A549 (cell line): Measurements from ENCODE around the gene PARP8.

Experiments used
- CBX2 ChIP-seq: fragments of 200-600 bp; sonication (generic); IDR thresholded peaks from 2 replicates; pipeline ENCODE4 v1.6.1; 2016; ENCODE audit warnings: low read depth, mild to moderate bottlenecking, borderline replicate concordance
- CEBPB ChIP-seq, 2 experiments: fragments of >200 bp in 1 of 2; sonication (Bioruptor Twin) in 1 of 2; formaldehyde crosslinking in 1 of 2; IDR thresholded peaks; 2 replicates each; pipeline ENCODE4 v1.6.1; 2012 to 2016
- HDAC2 ChIP-seq: fragments of 200-600 bp; sonication (generic); IDR thresholded peaks from 2 replicates; pipeline ENCODE4 v1.6.1; 2016
- POLR2A ChIP-seq: IDR thresholded peaks from 2 replicates; pipeline ENCODE4 v1.6.1; 2012; ENCODE audit warnings: mild to moderate bottlenecking, low read length
- TP53 ChIP-seq: fragments of 250-450 bp; sonication (Bioruptor Pico); IDR thresholded peaks from 2 replicates; pipeline ENCODE4 v1.5.0; 2021; ENCODE audit warnings: mild to moderate bottlenecking, moderate library complexity
- TF ChIP-seq, protein P1 (sequence below): fragments of >200 bp; sonication (Bioruptor Twin); formaldehyde crosslinking; IDR thresholded peaks from 3 replicates; pipeline ENCODE4 v1.5.1; 2016
- TF ChIP-seq, protein P2 (sequence below): IDR thresholded peaks from 2 replicates; pipeline ENCODE4 v1.6.1; 2012
- TF ChIP-seq, protein P3 (sequence below): fragments of >200 bp; sonication (Bioruptor Twin); formaldehyde crosslinking; IDR thresholded peaks from 3 replicates; pipeline ENCODE4 v1.6.1; 2016

DNA sequence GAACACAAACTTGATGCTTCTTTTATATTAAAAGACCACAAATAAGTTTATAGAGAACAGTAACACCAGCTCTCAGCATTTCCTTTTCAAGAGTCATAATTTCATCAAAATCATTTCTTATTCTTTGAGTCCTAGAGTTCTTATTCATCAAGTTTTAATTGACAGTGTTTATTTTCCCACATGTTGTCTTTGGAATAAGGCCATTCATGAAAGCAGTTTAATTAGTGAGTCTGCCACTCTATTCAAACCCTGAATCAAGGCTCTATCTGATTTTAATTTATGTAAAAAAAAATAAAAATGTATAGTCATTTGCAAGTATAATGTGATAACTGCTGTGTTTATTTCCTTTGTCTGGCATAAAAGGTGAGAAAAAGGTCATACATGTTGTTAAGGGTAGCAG is 176.7 kb downstream of the PARP8 start:
- TF ChIP-seq TP53 (CRISPR knock-in tag) (no peak), CBX2 (no peak), POLR2A (no peak), CEBPB (IDR thresholded peaks at IDR 0.05) (no peak), HDAC2 (no peak)
- TF ChIP-seq, protein P1, sequence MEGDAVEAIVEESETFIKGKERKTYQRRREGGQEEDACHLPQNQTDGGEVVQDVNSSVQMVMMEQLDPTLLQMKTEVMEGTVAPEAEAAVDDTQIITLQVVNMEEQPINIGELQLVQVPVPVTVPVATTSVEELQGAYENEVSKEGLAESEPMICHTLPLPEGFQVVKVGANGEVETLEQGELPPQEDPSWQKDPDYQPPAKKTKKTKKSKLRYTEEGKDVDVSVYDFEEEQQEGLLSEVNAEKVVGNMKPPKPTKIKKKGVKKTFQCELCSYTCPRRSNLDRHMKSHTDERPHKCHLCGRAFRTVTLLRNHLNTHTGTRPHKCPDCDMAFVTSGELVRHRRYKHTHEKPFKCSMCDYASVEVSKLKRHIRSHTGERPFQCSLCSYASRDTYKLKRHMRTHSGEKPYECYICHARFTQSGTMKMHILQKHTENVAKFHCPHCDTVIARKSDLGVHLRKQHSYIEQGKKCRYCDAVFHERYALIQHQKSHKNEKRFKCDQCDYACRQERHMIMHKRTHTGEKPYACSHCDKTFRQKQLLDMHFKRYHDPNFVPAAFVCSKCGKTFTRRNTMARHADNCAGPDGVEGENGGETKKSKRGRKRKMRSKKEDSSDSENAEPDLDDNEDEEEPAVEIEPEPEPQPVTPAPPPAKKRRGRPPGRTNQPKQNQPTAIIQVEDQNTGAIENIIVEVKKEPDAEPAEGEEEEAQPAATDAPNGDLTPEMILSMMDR, result no peak
- TF ChIP-seq, protein P2, sequence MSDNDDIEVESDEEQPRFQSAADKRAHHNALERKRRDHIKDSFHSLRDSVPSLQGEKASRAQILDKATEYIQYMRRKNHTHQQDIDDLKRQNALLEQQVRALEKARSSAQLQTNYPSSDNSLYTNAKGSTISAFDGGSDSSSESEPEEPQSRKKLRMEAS, result no peak
- TF ChIP-seq, protein P3, sequence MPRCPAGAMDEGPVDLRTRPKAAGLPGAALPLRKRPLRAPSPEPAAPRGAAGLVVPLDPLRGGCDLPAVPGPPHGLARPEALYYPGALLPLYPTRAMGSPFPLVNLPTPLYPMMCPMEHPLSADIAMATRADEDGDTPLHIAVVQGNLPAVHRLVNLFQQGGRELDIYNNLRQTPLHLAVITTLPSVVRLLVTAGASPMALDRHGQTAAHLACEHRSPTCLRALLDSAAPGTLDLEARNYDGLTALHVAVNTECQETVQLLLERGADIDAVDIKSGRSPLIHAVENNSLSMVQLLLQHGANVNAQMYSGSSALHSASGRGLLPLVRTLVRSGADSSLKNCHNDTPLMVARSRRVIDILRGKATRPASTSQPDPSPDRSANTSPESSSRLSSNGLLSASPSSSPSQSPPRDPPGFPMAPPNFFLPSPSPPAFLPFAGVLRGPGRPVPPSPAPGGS, result no peak
